GM23248 (cell line): ENCODE results near the gene KIF5A. TPM values are rescaled to one million over a fixed set of nuclear protein-coding genes. Genes with fewer than 3 reads are reported as not detected.

Source experiments
- DNase-seq: peaks from one replicate; pipeline ENCODE4 v3.0.0-alpha.2; 2015
- H2AFZ ChIP-seq: fragments of 200-600 bp; sonication (generic); 2 replicates; pipeline ENCODE4 v1.6.1; 2016; ENCODE audit warnings: antibody characterized with exemption
- H3F3A ChIP-seq: fragments of 200-600 bp; sonication (generic); 2 replicates; pipeline ENCODE4 v1.6.1; 2016; ENCODE audit warnings: mild to moderate bottlenecking, antibody characterized with exemption, mixed run types; ENCODE audit not compliant: insufficient read depth
- H3K27ac ChIP-seq: fragments of 200-600 bp; sonication (generic); 2 replicates; pipeline ENCODE4 v1.5.1; 2016; ENCODE audit warnings: mild to moderate bottlenecking
- H3K27me3 ChIP-seq: fragments of 200-600 bp; sonication (generic); replicated peaks from 2 replicates; pipeline ENCODE4 v1.6.1; 2016; ENCODE audit warnings: mild to moderate bottlenecking; ENCODE audit not compliant: insufficient read depth
- H3K36me3 ChIP-seq: fragments of 200-600 bp; sonication (generic); 2 replicates; pipeline ENCODE4 v1.6.1; 2016; ENCODE audit warnings: low read depth, mild to moderate bottlenecking
- H3K4me1 ChIP-seq: fragments of 200-600 bp; sonication (generic); 2 replicates; pipeline ENCODE4 v1.6.1; 2016; ENCODE audit warnings: mild to moderate bottlenecking; ENCODE audit not compliant: insufficient read depth
- H3K4me2 ChIP-seq: fragments of 200-600 bp; sonication (generic); one replicate; pipeline ENCODE4 v1.6.1; 2016; ENCODE audit warnings: mild to moderate bottlenecking; ENCODE audit not compliant: unreplicated experiment
- H3K4me3 ChIP-seq: fragments of 200-600 bp; sonication (generic); 2 replicates; pipeline ENCODE4 v1.5.1; 2016; ENCODE audit warnings: mild to moderate bottlenecking
- H3K79me2 ChIP-seq: fragments of 200-600 bp; sonication (generic); 2 replicates; pipeline ENCODE4 v1.6.1; 2016; ENCODE audit warnings: mild to moderate bottlenecking; ENCODE audit not compliant: insufficient read depth
- H3K9ac ChIP-seq: fragments of 200-600 bp; sonication (generic); 2 replicates; pipeline ENCODE4 v1.6.1; 2016; ENCODE audit warnings: mild to moderate bottlenecking
- H3K9me2 ChIP-seq: fragments of 200-600 bp; sonication (generic); 2 replicates; pipeline ENCODE4 v1.6.1; 2016; ENCODE audit warnings: mixed run types, mild to moderate bottlenecking, moderate library complexity; ENCODE audit not compliant: insufficient read depth
- H3K9me3 ChIP-seq: fragments of 200-600 bp; sonication (generic); one replicate; pipeline ENCODE4 v1.6.1; 2017; ENCODE audit warnings: low read depth
- H4K20me1 ChIP-seq: fragments of 200-600 bp; sonication (generic); 2 replicates; pipeline ENCODE4 v1.6.0; 2016; ENCODE audit not compliant: insufficient read depth
- EZH2 ChIP-seq: fragments of 200-600 bp; sonication (generic); IDR thresholded peaks from 2 replicates; pipeline ENCODE4 v1.6.1; 2018; ENCODE audit warnings: antibody characterized with exemption, mild to moderate bottlenecking; ENCODE audit not compliant: insufficient read depth, poor library complexity, severe bottlenecking
- EZH2phosphoT487 ChIP-seq: fragments of 200-600 bp; sonication (generic); IDR thresholded peaks from 2 replicates; pipeline ENCODE4 v1.6.1; 2018; ENCODE audit warnings: antibody characterized with exemption, moderate library complexity, mild to moderate bottlenecking, low read depth; ENCODE audit not compliant: insufficient read depth
- WGBS, 2 experiments: methylation state at CpG; one replicate each; pipeline ENCODE4 v1.1.6; 2015 to 2017; ENCODE audit warnings: low lambda C conversion rate in 2 of 2, low coverage in 1 of 2; ENCODE audit errors: missing lambda C conversion rate in 2 of 2; 5-methylcytosine and 5-hydroxymethylcytosine counted together
- in situ Hi-C: fragments of 300-500 bp; cut with MboI; formaldehyde crosslinking; loops from 2 replicates; pipeline ENCODE4 v1.15.0; 2020
- polyA plus RNA-seq: library from polyadenylated mRNA; unstranded; fragments of >200 nt; fragmentation: Nextera tagmentation; extraction: Ambion mirVana; gene quantifications from 2 replicates; pipeline ENCODE4 v1.2.1, GENCODE V29; 2016
- total RNA-seq: library from RNA; depleted of rRNA; stranded (reverse); fragments of >200 nt; shearing (Covaris generic); gene quantifications from 2 replicates; pipeline ENCODE4 v1.2.3, GENCODE V29; 2014

The KIF5A gene
- total and polyA plus RNA-seq, 2 experiments from 2014 or later: 0.11 to 0.18 TPM

GRCh38 chr12:57590479-57590863 is 40.6 kb downstream of the KIF5A start:
- 0% methylated on average over 2 of the region's 2 CpGs for WGBS, 2 experiments
- peak overlapping the region; percentile 78 for H3K9ac ChIP-seq
- no peak for TF ChIP-seq EZH2
- no peak for TF ChIP-seq EZH2phosphoT487

GRCh38 chr12:57590864-57591781 is 41.3 kb downstream of the KIF5A start, which contains the start of gene PIP4K2C:
Gene PIP4K2C (plus strand): TSS chr12:57591192. CDS start chr12:57591290, 98 bp downstream.
- Histone ChIP-seq H3K36me3 (no peaks in the 10 kb centered on the region; the same call in 1 of the 2 replicates), H3K27ac (no peak within 1 kb of the TSS), H3K4me1 (peaks cover 15% of the 10 kb centered on the region), H3F3A (0 out of 2 replicates have a peak, but pooled peaks cover 5% of the 10 kb centered on the region), H3K9ac (peak within 1 kb of the TSS; percentile 78), H3K27me3 (peaks cover 6% of the 10 kb centered on the region; the same call in 1 of the 2 replicates), H3K4me2 (peak within 1 kb of the TSS; percentile 94), H3K9me2 (no peaks in the 10 kb centered on the region), H3K79me2 (no peaks in the 10 kb centered on the region), H3K4me3 (peak within 1 kb of the TSS; percentile 94), H4K20me1 (no peaks in the 10 kb centered on the region), H3K9me3 (no peaks in the 10 kb centered on the region), H2AFZ (peak within 1 kb of the TSS; percentile 95)
- in situ Hi-C loops: no loop called here
- 3 to 4% methylated on average over 52 to 66 of the region's 69 CpGs for WGBS, 2 experiments
- TF ChIP-seq EZH2phosphoT487 (no peak), EZH2 (no peak)
- DNase-seq: peak; percentile 78

More at GRCh38 chr12:57590479-57590863, 40.6 kb downstream of the KIF5A start:
- Histone ChIP-seq H3K27ac (no peak overlapping the region), H3F3A (0 out of 2 replicates have a peak, but pooled peaks cover 5% of the 10 kb centered on the region), H3K9me3 (no peaks in the 10 kb centered on the region), H3K4me3 (peak overlapping the region; percentile 94), H3K4me1 (peaks cover 15% of the 10 kb centered on the region), H3K9me2 (no peaks in the 10 kb centered on the region), H2AFZ (peak overlapping the region; percentile 95), H3K36me3 (no peaks in the 10 kb centered on the region; the same call in 1 of the 2 replicates), H3K79me2 (no peaks in the 10 kb centered on the region), H4K20me1 (no peaks in the 10 kb centered on the region), H3K4me2 (peak overlapping the region; percentile 94), H3K27me3 (peaks cover 6% of the 10 kb centered on the region; the same call in 1 of the 2 replicates)
- in situ Hi-C loops: no loop called here
- no peak for DNase-seq

- Histone ChIP-seq H3K4me2 (peak overlapping the region; percentile 94), H3K9ac (peak overlapping the region; percentile 78), H4K20me1 (no peaks in the 10 kb centered on the region), H3K79me2 (no peaks in the 10 kb centered on the region), H3K9me2 (no peaks in the 10 kb centered on the region), H3K9me3 (no peaks in the 10 kb centered on the region), H3K27me3 (peaks cover 6% of the 10 kb centered on the region; the same call in 1 of the 2 replicates), H3K27ac (no peak overlapping the region), H2AFZ (peak overlapping the region; percentile 95), H3K4me3 (peak overlapping the region; percentile 94), H3F3A (0 out of 2 replicates have a peak, but pooled peaks cover 5% of the 10 kb centered on the region), H3K4me1 (peaks cover 15% of the 10 kb centered on the region), H3K36me3 (peaks cover 4% of the 10 kb centered on the region; the same call in 1 of the 2 replicates)
- no peak for DNase-seq
- in situ Hi-C loops: no loop called here
- 51 to 52% methylated on average over 10 of the region's 10 CpGs for WGBS, 2 experiments
- TF ChIP-seq EZH2 (no peak), EZH2phosphoT487 (no peak)
These were observed 42.0 kb downstream of the KIF5A start for GRCh38 chr12:57591782-57592325.

GRCh38 chr12:57592551-57593165 is 42.8 kb downstream of the KIF5A start:
- H3K4me2 ChIP-seq: no peak overlapping the region
- in situ Hi-C loops: no loop called here
- TF ChIP-seq EZH2 (no peak), EZH2phosphoT487 (no peak)
- peaks cover 15% of the 10 kb centered on the region for H3K4me1 ChIP-seq
- 0 out of 2 replicates have a peak overlapping the region, but pooled peaks have one; percentile 94 for H3K4me3 ChIP-seq
- H3K36me3 ChIP-seq: peaks cover 4% of the 10 kb centered on the region; the same call in 1 of the 2 replicates
- peaks cover 6% of the 10 kb centered on the region; the same call in 1 of the 2 replicates for H3K27me3 ChIP-seq
- no peak overlapping the region for H3K27ac ChIP-seq
- no peaks in the 10 kb centered on the region for H3K79me2 ChIP-seq
- no peaks in the 10 kb centered on the region for H3K9me2 ChIP-seq
- peak; percentile 36 for DNase-seq
- no peak overlapping the region for H2AFZ ChIP-seq
- no peaks in the 10 kb centered on the region for H4K20me1 ChIP-seq
- 89 to 95% methylated on average over 2 of the region's 2 CpGs for WGBS, 2 experiments
- no peaks in the 10 kb centered on the region for H3K9me3 ChIP-seq
- H3K9ac ChIP-seq: no peak overlapping the region
- H3F3A ChIP-seq: 0 out of 2 replicates have a peak, but pooled peaks cover 5% of the 10 kb centered on the region
